Hematopoietic multipotent progenitor cell treated with erythropoietin and hydrocortisone succinate and interleukin-3 and kit ligand, for 4 days (in vitro differentiated cells): Measurements from ENCODE around the gene SLC48A1.
A peak's percentile ranks its signal among the peaks of the same experiment; 100 is the strongest.
"Not testable (repeated sequence)": the region's sequence is repeated elsewhere in the genome, so short reads cannot be mapped to it uniquely, and the experiment has no call there.

ENCODE experiments used
- DNase-seq: peaks from one replicate; pipeline ENCODE4 v3.0.0-alpha.2; 2015

Gene SLC48A1

DNA sequence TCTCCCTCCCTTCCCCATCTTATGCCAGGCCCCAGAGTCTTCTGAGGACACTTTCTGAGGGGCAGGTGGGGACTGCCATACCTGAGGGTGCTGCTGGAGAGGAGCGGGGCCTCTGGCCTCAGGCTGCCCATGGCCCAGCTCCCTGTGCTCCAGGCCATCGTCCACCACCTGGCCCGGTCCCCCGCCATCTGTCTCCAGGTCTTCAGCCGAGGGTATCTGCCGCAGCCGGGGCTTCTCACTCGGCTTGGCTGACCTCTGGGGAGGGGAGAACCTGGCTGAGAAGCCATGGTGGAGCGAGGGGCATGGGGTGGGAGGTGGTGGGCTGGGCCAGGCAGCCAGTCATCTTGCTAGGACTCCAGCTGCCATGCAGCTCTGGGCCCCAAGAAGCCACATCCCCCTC lies 21.6 kb downstream of the SLC48A1 start:
- no peak for DNase-seq

DNA sequence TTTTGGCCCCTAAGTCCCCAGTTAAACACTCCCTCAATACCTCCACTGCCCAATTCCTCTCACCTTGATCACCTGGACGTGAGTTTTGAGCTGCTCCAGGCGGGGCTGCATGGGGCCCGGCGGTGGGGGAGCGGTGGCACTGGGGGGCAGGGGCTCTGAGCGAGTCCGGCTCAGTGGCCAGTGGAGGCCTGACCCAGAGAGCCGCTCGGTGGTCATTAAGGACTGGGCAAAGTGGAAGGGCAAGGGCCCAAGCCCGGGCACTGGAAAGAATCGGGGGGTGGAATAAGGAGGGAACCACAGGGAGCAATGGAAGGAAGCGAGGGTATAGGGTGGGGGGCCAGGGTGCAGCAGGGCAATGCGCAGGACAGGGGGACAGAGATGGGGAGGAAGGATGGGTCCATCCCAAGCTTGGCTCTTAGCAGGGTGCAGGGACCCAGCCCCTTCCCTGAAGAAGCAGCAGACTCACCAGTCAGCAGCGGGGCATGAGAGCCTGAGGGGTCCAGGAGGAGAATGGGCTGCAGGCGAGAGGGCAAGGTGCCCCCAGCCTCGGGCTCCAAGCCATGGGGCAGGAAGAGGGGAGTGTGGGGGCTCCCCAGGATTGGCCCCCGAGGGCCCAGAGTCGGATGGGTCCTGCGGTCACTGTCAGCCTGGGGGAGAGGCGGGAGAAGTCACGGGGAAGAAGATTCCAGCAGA lies 22.2 kb downstream of the SLC48A1 start:
- DNase-seq: no peak

DNA sequence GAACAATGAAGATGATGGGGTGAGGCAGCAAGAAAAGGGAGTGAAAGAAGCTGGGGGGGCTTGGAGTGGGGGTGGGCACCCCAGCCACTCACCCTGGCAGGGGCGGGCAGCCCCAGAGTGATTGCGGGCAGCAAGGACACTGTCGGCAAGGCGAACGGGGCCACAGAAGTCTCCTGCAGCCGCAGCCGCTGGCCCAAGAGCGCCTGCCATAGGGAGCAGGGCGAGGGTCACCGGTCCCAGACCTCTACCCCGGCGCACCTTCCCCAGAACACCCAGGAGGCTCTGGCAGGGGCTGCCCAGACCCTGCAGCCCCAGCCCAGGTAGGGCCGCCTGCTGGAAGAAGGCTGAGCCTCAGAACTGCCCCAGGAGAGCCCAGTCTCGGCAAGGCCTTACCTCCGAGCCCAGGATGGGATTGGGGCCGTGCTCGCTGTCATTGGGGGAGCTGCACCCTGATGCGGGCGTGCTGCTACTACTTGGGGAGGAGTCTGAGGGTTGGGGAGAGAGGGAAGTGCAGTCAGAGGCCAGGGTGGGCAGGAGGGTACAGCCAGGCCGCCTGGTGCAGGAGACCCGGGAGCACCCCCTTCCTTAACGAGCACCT lies 22.9 kb downstream of the SLC48A1 start:
- no peak for DNase-seq

DNA sequence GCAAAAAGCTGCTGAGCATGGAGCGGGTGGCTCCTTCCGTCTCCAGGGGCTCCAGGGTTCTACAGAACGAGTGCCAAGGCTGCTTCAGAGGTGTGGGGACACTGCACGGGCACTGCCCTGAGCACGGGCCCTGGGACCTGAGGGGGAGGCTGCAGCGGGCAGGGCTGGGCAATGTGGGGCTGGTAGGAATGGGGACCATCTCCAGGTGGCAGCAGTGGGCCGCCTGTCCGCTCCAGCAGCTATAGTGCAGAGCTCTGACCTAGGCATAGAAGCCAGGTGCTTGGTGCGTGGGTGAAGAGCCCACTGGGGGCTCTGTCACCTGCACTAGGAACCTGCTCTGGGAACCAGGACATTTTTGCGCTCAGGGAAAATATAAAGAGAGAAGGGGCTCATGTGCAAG lies 24.4 kb downstream of the SLC48A1 start:
- peak; percentile 66 for DNase-seq

DNA sequence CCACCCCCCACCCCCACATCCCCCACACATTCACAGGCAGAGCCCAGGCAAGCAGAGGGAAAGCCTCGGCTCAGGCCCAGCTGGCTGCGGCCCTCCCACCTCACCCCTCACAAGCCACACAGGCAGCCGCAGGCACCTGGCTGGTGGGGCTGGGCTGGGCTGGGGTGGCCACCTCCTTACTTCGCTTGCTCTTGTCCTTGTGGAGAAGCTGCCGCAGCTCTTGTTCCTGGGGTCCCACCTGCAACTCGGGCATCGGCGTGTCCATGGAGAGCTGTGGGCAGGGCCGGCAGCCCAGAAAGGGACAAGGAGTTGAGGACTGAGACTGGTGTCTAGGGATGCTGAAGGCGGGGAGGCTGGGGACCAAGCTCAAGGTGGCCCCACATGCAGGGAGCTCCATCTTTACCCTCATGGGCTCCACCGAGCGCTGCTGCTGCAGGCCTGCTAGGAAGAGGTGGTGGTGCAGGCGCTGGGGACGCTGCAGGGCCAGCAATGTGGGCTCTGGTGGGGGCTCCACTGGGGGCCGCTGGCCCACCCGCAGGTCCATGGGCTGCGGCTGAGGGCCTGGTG lies 25.4 kb downstream of the SLC48A1 start:
- DNase-seq: no peak

DNA sequence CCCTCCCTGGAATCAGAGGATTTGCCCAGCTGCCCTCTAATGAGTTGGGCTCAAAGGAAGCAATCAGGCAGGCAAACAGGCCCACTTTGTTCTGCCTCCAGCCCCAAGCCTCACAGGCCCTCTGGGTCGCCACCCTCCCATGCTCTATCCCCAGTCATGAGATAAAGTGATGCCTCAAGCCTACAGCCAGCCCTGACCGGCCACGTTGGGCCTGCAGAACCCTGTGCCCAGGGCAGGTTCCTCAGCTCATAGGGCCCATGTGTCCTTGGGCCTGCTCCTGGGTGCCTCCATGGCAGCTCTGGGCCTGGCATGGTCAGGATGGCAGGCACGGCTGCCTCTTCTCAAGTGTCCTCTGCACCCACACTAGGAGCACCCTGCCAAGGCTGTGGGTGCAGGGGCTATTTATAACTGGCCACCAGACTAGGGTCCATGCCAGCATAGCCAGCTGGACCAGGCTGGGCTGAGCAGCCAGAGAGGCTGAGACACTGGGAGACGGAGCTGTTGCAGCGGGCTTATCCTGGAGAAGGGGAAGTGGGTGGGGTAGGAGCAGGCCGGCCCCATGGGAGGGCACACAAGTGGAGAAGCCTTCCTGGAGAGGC lies 26.4 kb downstream of the SLC48A1 start:
- DNase-seq: no peak

DNA sequence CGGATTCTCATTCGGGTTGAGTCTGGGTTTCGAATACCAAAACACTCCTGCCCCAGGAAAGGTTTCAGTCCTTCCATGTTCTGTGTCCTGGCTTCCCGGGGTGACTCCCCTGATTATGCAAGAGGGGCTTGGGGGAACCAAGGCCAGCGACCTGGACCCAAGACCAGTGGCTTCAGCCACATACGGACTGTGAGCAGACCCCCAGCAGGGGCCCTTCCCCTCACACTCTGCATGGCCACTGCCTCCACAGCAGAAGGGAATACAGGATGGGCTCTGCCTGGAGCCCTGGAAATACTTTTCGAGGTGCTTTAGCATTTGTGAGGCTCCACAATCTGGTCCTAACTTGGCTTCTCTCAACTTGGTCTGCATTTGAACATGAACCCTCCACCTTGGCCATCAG lies 27.5 kb downstream of the SLC48A1 start:
- no peak for DNase-seq

DNA sequence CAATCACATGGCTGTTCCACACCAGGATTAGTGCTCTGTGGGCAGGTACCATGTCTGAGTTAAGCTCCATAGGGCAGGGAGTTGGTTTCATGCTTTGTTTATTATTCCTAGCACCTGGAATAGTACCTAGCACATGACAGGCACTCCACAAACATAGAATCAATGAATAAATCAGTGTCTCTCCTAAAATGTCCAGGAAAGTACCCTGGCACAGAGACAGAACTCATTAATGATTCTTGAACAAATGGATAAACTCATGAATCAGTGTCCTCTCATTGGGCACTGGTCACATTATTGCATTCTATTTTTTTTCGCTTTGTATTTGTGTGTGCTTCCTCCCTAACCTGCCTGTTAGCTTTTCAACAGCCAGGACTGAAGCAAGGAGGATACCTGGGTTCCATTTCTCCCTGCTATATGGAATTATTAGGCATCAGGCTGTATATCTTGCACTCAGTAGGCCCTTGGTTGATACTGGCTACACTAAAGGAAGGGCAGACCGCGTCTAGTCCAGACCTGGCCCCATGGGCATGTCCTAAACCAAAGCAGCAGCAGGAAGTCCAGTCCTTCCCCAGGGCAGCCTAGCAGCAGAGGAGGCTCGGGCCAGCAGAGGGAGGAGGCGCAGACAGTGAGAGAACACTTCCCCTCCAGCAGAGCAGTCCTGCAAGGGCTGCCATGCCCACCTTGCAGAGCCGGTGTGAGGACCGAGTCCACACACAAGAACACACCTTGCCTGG lies 28.3 kb downstream of the SLC48A1 start:
- no peak for DNase-seq

DNA sequence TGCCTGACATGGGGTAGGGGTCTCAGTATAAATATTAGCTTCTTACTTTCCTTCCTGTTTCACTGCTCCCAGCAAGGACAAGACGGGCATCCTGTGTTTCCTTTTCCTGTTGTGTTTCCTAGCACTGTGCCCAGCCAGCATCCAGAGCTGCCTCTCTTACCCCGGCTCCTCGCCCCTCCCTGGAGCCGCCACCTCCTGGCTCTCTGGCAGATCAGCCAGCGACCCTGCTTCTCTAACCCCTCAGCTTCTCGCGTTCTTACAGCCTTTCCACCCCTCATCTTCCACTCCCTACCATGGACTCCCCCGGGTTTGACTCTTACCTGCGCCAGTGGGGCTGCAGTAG lies 28.8 kb downstream of the SLC48A1 start:
- no peak for DNase-seq

DNA sequence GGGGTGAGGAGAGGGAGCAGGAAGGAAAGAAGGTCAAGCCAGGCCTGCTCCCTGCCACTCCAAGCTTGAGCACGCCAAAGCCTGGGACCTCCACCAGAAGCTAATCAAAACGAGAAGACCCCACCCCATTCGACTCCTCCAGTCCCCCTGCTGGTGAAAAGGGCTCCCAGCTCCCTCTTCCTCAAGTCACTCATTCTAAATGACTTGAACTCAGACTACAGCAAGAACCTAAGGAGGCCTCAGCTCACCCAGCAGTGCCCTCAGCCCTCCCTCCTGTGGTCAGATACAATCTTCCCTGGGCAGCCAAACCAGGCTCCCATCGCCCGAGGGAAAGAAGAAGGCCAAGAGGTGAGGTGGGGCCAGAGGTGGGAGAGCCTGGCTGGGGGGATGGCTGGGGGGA lies 29.3 kb downstream of the SLC48A1 start:
- DNase-seq: peak; percentile 73

DNA sequence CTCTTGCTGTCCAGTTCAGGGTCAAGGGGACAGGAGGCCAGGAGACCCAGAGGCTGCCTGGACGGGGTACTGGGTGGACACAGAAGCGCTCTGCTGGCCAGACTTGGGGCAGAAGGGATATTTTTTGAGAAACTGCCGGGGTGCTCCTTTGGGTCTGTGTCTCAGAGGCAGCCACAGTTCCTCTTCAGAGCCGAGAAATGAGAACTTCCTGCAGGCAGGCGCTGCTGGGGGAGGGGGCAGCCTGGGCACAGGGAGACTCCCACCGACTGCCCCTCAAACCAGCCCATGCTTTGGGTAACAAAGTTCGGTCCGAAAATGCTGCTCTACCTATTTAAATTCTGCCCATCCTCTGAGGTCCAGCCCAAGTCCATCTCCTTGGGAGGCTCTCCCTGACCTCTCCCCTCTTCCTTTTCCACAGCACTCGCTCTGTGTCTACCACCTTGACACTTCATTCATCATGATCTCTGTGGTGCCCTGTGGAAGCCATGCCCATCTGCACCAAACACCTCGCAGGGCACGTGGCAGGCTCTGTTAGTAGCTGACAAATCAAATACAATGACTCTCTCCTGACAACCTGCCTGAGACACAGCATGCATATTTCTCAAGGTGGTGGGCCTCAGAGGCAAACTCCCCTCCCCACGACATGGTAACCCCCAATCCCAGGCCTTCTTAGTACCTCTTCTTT lies 30.3 kb downstream of the SLC48A1 start:
- DNase-seq: no peak

DNA sequence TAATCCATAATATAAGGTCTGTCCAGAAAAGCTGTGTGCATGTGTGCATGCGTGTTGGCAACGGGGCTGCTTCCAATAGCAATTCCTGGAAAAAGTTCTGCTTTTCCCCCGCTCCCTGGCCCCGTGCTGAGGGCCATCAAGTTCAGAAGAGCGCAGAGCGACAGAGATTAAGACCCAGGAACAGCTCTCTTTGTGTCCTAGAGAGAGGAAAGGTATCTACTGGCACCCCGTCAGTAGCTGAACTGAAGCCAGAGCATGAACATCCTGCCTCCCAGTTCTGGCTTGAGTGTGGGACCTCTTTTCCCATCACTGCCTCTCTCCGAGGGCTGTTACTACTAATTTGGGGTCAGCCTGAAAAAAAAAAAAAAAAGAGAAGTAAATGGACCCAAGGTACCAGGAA lies 31.1 kb downstream of the SLC48A1 start:
- DNase-seq: no peak

DNA sequence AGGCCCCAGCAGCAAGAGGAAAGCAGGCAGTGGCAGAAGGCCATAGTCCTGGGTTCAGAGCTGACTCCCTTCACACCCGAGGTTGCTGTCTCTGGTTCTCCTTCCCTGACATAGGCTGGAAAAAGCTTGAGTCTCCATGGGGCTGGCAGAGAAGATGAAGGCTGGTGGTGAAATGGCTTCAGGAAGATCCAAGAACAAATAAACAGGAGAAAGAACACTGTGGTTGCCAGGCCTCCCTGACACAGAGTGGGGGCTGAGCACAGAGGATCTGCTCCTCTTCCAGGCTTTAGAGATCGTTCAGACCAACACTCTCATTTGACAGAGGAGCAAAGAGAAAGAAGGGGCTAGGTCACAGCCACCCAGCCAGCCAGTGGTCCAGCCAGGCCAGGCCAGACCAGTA lies 32.4 kb downstream of the SLC48A1 start:
- no peak for DNase-seq

DNA sequence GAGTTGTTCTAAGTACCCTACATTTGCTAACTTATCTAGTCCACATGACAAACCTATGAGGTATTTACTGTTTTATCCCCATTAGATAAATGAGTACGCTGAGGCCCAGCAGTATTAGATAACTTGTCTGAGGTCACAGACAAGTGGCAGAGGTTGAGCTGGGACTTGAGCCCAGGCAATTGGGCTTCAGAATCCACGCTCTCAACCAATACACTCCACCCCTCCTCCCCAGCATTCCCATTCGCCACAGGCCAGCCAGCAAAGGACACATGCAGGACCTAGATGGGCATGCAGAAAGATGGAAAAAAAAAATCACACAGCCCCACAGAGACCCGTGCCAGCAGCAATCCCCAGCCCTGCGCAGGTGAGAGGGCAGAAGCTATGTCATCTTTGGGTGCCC lies 34.3 kb downstream of the SLC48A1 start:
- DNase-seq: no peak

DNA sequence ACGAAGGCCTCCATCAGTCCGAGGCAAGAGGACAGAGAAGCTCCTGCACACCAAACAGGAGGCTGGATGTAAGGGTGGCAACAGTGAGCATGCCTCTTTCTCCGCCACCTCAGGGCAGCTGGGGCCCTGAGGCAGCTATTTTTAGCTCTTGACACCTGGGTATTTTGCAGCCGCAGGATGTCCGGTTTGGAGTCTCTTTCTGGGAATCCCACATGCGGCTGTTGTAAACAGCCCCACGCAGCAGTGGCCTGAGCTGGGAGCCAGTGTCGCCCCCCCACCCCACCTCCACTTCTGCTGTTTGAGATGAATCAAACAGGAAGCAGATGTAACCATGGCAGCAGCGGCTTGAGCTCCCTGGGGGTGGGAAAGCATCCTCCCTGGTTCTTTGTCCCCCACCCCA lies 35.0 kb downstream of the SLC48A1 start:
- DNase-seq: peak; percentile 71

DNA sequence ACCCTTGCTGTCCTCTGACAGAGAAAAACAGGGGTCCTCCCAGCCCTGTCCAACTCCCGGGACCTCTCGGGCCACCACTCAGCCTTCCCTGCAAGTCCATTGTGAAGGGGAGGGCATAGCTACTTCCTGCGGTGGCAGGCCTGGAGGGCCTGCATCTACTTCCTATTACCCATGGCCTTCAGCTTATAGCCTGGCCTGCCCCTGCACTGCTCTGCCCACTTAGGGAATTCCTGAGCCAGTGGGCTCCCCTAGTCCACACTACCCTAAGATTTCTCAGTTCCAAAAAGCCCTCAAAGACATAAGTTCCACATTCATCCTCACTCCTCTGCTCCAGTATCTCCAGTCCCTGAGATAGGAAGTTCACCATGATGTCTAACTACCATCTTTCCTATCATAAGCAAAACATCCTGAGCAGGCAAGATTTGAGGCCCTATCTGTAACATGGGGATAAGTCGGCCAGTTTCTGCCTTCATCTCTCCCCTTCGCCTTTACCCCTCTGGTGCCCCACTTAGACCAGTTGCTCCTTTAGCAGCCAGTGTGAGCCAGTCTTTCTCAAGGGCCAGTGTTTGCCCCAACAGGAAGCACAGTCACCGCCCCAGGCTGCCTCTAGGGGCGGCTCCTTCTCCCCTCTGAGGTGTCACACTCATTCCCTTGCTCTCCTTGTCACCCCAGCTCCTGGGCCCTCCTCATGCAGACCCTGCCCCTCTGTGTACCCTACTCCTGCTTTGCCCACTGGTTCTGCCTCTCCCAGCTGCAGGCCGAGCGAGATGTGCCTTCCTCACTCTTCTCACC lies 35.7 kb downstream of the SLC48A1 start:
- DNase-seq: peak; percentile 81

DNA sequence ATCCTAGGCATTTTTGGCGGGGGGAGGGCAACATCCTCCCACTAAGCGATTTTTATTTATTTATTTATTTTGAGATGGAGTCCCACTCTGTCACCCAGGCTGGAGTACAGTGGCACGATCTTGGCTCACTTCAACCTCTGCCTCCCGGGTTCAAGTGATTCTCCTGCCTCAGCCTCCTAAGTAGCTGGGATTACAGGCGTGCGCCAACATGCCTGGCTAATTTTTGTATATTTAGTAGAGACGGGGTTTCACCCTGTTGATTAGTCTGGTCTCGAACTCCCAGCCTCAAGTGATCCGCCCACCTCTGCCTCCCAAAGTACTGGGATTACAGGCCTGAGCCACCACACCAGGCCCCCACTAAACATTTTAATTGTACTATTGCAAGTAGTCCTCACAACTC lies 36.5 kb downstream of the SLC48A1 start:
- DNase-seq: not testable (repeated sequence)

DNA sequence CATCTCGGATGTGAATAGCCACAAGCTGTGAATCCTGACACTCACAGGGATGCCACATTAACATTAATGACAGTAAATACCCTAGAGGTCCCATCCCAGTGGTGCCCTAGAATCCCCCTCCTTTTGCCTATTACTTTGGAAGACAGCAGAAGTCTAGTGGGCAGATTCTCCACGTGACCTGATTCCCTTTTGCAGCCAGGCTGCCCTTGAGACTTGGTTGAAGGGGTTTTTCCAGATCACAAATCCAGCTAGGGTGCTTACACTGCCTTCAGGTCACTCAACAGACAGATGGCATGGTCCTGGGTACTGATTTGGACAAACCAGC lies 38.0 kb downstream of the SLC48A1 start:
- no peak for DNase-seq

DNA sequence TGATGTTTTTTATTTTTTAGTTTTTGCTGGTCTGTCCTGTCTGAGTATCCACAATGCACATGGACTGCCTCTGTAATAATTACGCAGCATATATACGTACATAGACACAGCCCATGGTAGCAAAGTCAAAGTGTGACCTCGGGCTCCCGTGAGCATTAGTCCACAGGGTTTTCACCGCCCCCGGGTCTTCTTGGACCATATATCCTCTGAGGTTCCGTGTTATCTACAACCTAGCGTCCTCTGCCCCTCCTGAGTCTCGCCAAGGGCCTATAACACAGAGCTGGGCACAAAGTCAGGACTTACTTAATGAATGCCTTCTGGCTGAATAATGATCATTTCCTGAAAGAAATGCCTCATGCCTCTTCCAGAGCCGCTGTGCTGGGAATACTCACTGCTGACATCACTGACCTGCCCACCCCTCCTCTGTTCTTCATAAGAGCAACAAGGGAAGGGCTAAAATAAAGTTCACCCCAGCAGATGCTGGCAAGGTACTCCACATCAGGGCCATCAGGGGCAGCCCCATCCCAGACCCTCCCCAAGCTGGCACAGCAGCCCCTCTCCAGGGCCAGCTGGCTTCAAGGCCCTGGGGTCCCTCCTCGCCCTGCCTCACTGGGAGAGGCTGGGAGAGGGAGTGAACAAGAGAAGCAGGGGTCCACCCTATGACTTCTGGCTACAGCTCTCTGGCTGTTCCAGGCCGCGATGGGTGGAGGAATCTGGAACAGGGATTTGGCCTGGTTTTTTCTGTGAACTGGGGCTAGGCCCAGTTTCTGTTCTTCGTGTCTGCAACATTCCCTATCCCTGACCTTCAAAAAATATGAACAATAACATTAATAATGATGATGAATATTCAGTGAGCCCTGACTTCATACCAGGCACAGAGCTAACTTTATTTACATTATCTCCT lies 38.8 kb downstream of the SLC48A1 start:
- no peak for DNase-seq

DNA sequence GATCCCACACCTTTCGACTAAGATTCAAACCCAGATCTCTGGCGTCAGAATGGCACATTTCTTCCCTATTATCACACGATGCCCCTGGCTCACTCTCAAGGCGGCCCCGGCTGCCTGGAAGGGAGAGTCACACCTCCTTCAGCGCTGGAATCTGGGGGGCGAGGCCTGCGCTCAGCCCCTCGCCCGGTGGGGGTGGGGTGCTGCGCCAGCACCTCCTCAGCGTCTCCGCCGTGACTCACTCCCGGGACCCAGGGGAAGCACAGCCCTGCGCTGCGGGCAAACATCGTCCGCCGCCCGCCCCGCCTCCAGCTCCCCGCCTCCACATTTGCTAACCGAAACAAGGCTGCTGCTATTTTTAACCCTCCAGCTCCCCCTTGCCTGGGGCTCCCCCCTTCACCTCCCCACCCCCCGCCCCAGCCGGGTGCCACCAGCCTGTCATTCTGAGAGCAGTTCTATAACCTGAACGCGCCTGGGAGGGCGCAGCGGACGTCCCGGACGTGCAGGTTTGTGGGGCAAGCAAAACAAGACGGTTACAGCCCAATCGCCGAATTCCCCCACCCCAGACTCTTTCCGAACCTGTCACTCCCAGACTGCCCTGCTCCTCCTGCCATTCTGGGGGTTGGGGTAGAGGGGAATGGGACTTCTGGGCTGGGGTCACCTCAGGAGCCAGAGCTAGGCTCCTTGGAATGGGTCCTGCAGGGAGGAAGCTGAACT lies 39.9 kb downstream of the SLC48A1 start:
- peak; percentile 93 for DNase-seq
